GM06990 (cell line): Measurements from ENCODE around the gene DGKE.

Experiments
- DNase-seq: peaks from one replicate; pipeline ENCODE4 v3.0.0-alpha.2; 2011; ENCODE audit not compliant: insufficient read length; ENCODE audit errors: extremely low read depth
- H3K27me3 ChIP-seq: replicated peaks from 2 replicates; pipeline ENCODE4 v1.6.0; 2011; ENCODE audit warnings: low read length; ENCODE audit not compliant: control insufficient read depth, insufficient read depth
- H3K36me3 ChIP-seq: 2 replicates; pipeline ENCODE4 v1.5.1; 2011; ENCODE audit warnings: low read length; ENCODE audit not compliant: control insufficient read depth, insufficient read depth
- H3K4me3 ChIP-seq: replicated peaks from 2 replicates; pipeline ENCODE4 v1.5.1; 2011; ENCODE audit warnings: low read depth, mild to moderate bottlenecking, control low read depth, low read length
- CTCF ChIP-seq: IDR thresholded peaks from 2 replicates; pipeline ENCODE4 v1.5.1; 2011; ENCODE audit warnings: low read length, control low read depth, mild to moderate bottlenecking, inconsistent platforms; ENCODE audit not compliant: insufficient read depth, poor library complexity, severe bottlenecking

Gene DGKE

DNA sequence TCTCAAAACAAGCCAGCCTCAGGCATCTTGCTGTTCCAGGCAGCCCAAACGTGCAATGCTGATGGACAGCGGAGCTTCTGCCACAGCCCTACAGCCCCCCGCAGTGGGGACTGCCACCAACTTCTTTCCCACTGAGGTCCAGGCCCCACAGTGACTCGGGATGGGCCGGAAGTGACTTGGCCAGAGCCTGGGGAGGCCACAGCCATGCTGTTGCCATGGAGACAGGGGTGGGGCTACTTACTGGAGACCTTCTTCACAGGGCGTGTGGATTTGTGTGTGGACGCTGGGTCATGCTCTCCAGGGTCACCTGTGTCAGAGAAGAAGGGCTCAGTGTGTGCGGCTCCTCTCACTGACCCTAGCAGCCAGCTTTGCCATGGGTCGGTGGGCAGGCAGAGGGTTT lies 64.9 kb downstream of the DGKE start:
- no peak for DNase-seq
- TF ChIP-seq CTCF = no peak
- H3K27me3 ChIP-seq = no peaks in the 10 kb centered on the region
- H3K4me3 ChIP-seq = no peak overlapping the region
- peaks cover 62% of the 10 kb centered on the region for H3K36me3 ChIP-seq

- no peak overlapping the region for H3K4me3 ChIP-seq
- H3K27me3 ChIP-seq = no peaks in the 10 kb centered on the region
- no peak for TF ChIP-seq CTCF
- H3K36me3 ChIP-seq = peaks cover 65% of the 10 kb centered on the region
- no peak for DNase-seq
These were observed 65.5 kb downstream of the DGKE start for GRCh38 chr17:56899403-56899802.

GRCh38 chr17:56902348-56902747 lies 68.4 kb downstream of the DGKE start:
- no peak for TF ChIP-seq CTCF
- Histone ChIP-seq H3K27me3 (no peaks in the 10 kb centered on the region), H3K4me3 (no peak overlapping the region), H3K36me3 (peaks cover 65% of the 10 kb centered on the region)
- no peak for DNase-seq

DNA sequence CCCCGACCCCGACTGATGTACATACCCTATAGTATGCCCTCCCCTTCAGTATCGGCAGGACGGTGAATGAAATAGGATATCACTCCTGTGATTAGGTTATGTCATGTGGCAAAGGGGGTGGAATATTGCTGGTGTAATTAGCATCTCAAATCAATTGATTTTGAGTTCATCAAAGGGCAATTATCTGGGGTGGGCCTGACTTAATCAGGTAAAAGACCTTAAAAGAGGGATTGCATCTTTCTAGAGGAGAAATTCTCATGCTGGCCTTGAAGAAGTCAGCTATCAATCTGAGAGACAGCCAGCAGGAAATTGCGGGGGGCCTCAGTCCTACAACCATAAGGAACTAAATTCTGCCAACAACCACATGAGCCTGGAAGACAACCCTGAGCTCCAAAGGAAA lies 69.6 kb downstream of the DGKE start:
- DNase-seq = no peak
- Histone ChIP-seq H3K4me3 (no peak overlapping the region), H3K27me3 (no peaks in the 10 kb centered on the region), H3K36me3 (peaks cover 58% of the 10 kb centered on the region)
- TF ChIP-seq CTCF = no peak

- Histone ChIP-seq H3K4me3 (no peak overlapping the region), H3K27me3 (no peaks in the 10 kb centered on the region), H3K36me3 (peaks cover 30% of the 10 kb centered on the region)
- no peak for TF ChIP-seq CTCF
- peak; percentile 83 for DNase-seq
These were observed 74.1 kb downstream of the DGKE start for GRCh38 chr17:56908001-56908542.

DNA sequence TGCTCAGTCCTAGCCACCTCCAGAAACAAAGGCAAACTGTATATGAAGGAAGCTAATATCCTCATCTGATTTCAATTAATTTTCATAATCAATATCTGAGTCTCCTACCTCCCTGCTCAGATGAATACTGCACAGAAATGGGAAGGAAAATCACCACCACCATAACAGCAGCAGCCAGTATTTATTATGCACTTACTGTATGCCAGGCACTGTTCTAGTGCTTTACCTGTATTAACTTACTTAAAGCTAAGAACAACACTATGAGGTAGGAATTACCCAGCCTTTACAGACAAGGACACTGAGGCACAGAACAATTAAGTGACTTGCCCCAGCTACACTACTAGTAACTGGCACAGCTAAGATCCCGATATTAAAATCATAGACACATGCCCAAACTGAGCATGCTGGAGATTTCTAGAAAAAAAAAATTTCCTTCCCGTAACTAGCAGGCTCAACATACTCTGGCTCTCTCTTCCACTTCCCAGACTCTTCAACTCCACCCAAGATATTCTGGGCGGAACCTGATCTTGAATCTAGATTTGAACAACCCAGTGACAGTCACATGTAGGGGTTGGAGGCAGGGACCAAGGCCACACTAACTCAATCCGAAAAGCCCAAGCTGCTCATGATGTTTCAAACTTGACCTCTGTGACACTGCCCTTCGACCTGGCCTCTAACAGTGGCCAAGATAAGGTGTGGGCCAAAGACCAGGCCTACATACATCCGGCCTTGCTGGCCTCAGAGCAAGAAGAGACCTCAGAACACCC lies 76.0 kb downstream of the DGKE start:
- peaks cover 20% of the 10 kb centered on the region for H3K36me3 ChIP-seq
- H3K27me3 ChIP-seq = no peaks in the 10 kb centered on the region
- peak overlapping the region; percentile 12 for H3K4me3 ChIP-seq
- DNase-seq = no peak
- no peak for TF ChIP-seq CTCF
